Measurements from ENCODE around the gene XRCC4. TPM values are rescaled to one million over a fixed set of nuclear protein-coding genes. Genes with fewer than 3 reads are reported as not detected.

XRCC4 gene
- total RNA-seq, 1 donor from 2014 or later = 45.6 TPM

DNA sequence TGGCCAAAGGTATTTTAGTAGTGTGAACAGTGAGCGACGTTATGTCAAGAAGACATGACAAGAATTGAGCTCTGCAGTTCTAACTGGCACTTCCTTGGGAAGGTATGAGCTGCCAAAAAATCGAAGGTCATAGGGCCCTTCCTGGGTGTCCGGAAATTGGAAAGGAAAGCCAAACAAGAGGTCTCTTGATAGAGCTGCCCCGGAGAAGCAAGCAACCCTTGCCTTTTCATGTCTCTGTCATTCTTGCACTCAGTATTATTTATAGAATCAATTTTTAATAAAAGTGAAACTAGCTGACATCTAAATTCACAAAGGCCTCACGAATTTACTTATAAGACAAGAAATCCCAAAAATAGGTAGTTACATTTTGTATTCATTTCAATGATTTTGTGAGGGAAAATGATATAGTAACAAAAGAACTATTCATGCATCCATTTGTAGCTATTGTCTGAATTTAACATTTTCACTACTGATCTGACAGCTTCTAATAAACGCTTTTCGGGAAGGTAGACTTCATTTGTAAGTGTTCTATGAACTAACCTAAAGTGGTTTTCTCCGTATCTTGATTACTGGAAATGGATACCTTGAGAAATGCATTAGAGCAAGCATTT lies 280.4 kb downstream of the XRCC4 start:
- Histone ChIP-seq H3K4me1 (peaks cover 49% of the 10 kb centered on the region), H3K4me3 (no peak overlapping the region), H4K20me1 (ENCODE audit: low read depth) (no peaks in the 10 kb centered on the region), H3F3A (ENCODE audit: low read depth) (peaks cover 29% of the 10 kb centered on the region), H3K9me3 (ENCODE audit: low read depth) (no peaks in the 10 kb centered on the region), H3K4me2 (no peak overlapping the region), H3K9ac (no peak overlapping the region), H3K27ac (no peak overlapping the region), H3K36me3 (no peaks in the 10 kb centered on the region), H3K27me3 (no peaks in the 10 kb centered on the region), H3K79me2 (ENCODE audit: low read depth) (no peaks in the 10 kb centered on the region), H2AFZ (replicated peaks) (no peak overlapping the region)
- H3K27ac Mint-ChIP-seq = no peak overlapping the region
- peaks cover 8% of the 10 kb centered on the region for H3K9me3 Mint-ChIP-seq
- no peak overlapping the region for H3K4me3 Mint-ChIP-seq
- H3K36me3 Mint-ChIP-seq = peaks cover 2% of the 10 kb centered on the region
- peaks cover 19% of the 10 kb centered on the region for H3K4me1 Mint-ChIP-seq
- TF ChIP-seq EZH2phosphoT487 (IDR thresholded peaks at IDR 0.05) = no peak
- TF ChIP-seq EZH2 (IDR thresholded peaks at IDR 0.05) = no peak
- TF ChIP-seq, protein P1, sequence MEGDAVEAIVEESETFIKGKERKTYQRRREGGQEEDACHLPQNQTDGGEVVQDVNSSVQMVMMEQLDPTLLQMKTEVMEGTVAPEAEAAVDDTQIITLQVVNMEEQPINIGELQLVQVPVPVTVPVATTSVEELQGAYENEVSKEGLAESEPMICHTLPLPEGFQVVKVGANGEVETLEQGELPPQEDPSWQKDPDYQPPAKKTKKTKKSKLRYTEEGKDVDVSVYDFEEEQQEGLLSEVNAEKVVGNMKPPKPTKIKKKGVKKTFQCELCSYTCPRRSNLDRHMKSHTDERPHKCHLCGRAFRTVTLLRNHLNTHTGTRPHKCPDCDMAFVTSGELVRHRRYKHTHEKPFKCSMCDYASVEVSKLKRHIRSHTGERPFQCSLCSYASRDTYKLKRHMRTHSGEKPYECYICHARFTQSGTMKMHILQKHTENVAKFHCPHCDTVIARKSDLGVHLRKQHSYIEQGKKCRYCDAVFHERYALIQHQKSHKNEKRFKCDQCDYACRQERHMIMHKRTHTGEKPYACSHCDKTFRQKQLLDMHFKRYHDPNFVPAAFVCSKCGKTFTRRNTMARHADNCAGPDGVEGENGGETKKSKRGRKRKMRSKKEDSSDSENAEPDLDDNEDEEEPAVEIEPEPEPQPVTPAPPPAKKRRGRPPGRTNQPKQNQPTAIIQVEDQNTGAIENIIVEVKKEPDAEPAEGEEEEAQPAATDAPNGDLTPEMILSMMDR (IDR thresholded peaks at IDR 0.05) = no peak
- peaks cover 3% of the 10 kb centered on the region for H3K27me3 Mint-ChIP-seq (ENCODE audit: insufficient read depth, low read depth)
- no peak for DNase-seq (ENCODE audit: low spot score)

GRCh38 chr5:83360573-83360972 lies 283.2 kb downstream of the XRCC4 start:
- Histone ChIP-seq H3K4me3 (no peak overlapping the region), H3K36me3 (no peaks in the 10 kb centered on the region), H4K20me1 (ENCODE audit: low read depth) (no peaks in the 10 kb centered on the region), H3K79me2 (ENCODE audit: low read depth) (no peaks in the 10 kb centered on the region), H3K9me3 (ENCODE audit: low read depth) (no peaks in the 10 kb centered on the region), H3F3A (ENCODE audit: low read depth) (peaks cover 20% of the 10 kb centered on the region), H3K4me2 (no peak overlapping the region), H2AFZ (replicated peaks) (no peak overlapping the region), H3K27me3 (no peaks in the 10 kb centered on the region), H3K27ac (no peak overlapping the region), H3K4me1 (peaks cover 48% of the 10 kb centered on the region), H3K9ac (no peak overlapping the region)
- TF ChIP-seq, protein P1 (IDR thresholded peaks at IDR 0.05) = no peak
- TF ChIP-seq EZH2 (IDR thresholded peaks at IDR 0.05) (no peak), EZH2phosphoT487 (IDR thresholded peaks at IDR 0.05) (no peak)
- DNase-seq (ENCODE audit: low spot score) = no peak
- Mint-ChIP-seq H3K27ac (no peak overlapping the region), H3K36me3 (no peaks in the 10 kb centered on the region), H3K27me3 (ENCODE audit: insufficient read depth, low read depth) (peaks cover 6% of the 10 kb centered on the region), H3K4me1 (peaks cover 15% of the 10 kb centered on the region), H3K4me3 (no peak overlapping the region), H3K9me3 (peaks cover 8% of the 10 kb centered on the region)

GRCh38 chr5:83362526-83362925 lies 285.2 kb downstream of the XRCC4 start:
- Histone ChIP-seq H3F3A (ENCODE audit: low read depth) (peaks cover 17% of the 10 kb centered on the region), H3K27ac (peak overlapping the region; percentile 83), H3K9me3 (ENCODE audit: low read depth) (peaks cover 5% of the 10 kb centered on the region), H3K79me2 (ENCODE audit: low read depth) (no peaks in the 10 kb centered on the region), H3K4me3 (no peak overlapping the region), H4K20me1 (ENCODE audit: low read depth) (no peaks in the 10 kb centered on the region), H3K9ac (no peak overlapping the region), H2AFZ (replicated peaks) (no peak overlapping the region), H3K4me1 (peaks cover 33% of the 10 kb centered on the region), H3K27me3 (no peaks in the 10 kb centered on the region), H3K36me3 (no peaks in the 10 kb centered on the region), H3K4me2 (no peak overlapping the region)
- no peak overlapping the region for H3K4me3 Mint-ChIP-seq
- no peak overlapping the region for H3K27ac Mint-ChIP-seq
- TF ChIP-seq EZH2phosphoT487 (IDR thresholded peaks at IDR 0.05) (no peak), EZH2 (IDR thresholded peaks at IDR 0.05) (no peak)
- TF ChIP-seq, protein P1 (IDR thresholded peaks at IDR 0.05) = no peak
- DNase-seq (ENCODE audit: low spot score) = no peak
- H3K36me3 Mint-ChIP-seq = no peaks in the 10 kb centered on the region
- peaks cover 16% of the 10 kb centered on the region for H3K9me3 Mint-ChIP-seq
- peaks cover 3% of the 10 kb centered on the region for H3K27me3 Mint-ChIP-seq (ENCODE audit: insufficient read depth, low read depth)
- peaks cover 13% of the 10 kb centered on the region for H3K4me1 Mint-ChIP-seq

All from neural progenitor cell (in vitro differentiated cells).